Cardiac muscle cell (in vitro differentiated cells and primary cell): ENCODE data around the gene MTHFSD. TPM values are rescaled to one million over a fixed set of nuclear protein-coding genes. Genes with fewer than 3 reads are reported as not detected.

ENCODE experiments used
- DNase-seq, 2 donors: peaks; one replicate each; pipeline versions ENCODE4 v3.0.0 to v3.0.0-alpha.2; 2010 to 2017; ENCODE audit warnings: low read depth in 1 of 2, low spot score in 1 of 2
- H3K27ac ChIP-seq: fragments of 200-600 bp; sonication (generic); 2 replicates; pipeline ENCODE4 v1.5.1; 2016
- H3K27me3 ChIP-seq: fragments of 200-600 bp; sonication (generic); 2 replicates; pipeline ENCODE4 v1.6.0; 2016; ENCODE audit warnings: control low read depth
- H3K36me3 ChIP-seq: fragments of 200-600 bp; sonication (generic); 2 replicates; pipeline ENCODE4 v1.5.1; 2016; ENCODE audit warnings: control low read depth
- H3K4me1 ChIP-seq: fragments of 200-600 bp; sonication (generic); 2 replicates; pipeline ENCODE4 v1.8.1; 2017; ENCODE audit warnings: low read depth, mild to moderate bottlenecking, mixed run types
- H3K4me3 ChIP-seq: fragments of 200-600 bp; sonication (generic); 2 replicates; pipeline ENCODE4 v1.5.1; 2016; ENCODE audit warnings: mild to moderate bottlenecking
- H3K9me3 ChIP-seq: fragments of 200-600 bp; sonication (generic); 2 replicates; pipeline ENCODE4 v1.5.1; 2017; ENCODE audit warnings: low read depth, mild to moderate bottlenecking, control low read depth
- polyA plus RNA-seq: library from polyadenylated mRNA; unstranded; fragments of >200 nt; fragmentation: Nextera tagmentation; extraction: Ambion mirVana; gene quantifications from 2 replicates; pipeline ENCODE4 v1.2.1, GENCODE V29; 2016
- total RNA-seq: library from RNA; depleted of rRNA; stranded (reverse); fragments of >200 nt; gene quantifications from 2 replicates; pipeline ENCODE4 v1.2.3, GENCODE V29; 2016
- TF ChIP-seq, protein P1 (sequence below): IDR thresholded peaks from 2 replicates; pipeline ENCODE4 v1.5.1; 2012; ENCODE audit warnings: low read depth, mild to moderate bottlenecking, low read length

Gene MTHFSD
- total and polyA plus RNA-seq, 2 experiments from 2014 or later, result 23.0 to 36.0 TPM

DNA sequence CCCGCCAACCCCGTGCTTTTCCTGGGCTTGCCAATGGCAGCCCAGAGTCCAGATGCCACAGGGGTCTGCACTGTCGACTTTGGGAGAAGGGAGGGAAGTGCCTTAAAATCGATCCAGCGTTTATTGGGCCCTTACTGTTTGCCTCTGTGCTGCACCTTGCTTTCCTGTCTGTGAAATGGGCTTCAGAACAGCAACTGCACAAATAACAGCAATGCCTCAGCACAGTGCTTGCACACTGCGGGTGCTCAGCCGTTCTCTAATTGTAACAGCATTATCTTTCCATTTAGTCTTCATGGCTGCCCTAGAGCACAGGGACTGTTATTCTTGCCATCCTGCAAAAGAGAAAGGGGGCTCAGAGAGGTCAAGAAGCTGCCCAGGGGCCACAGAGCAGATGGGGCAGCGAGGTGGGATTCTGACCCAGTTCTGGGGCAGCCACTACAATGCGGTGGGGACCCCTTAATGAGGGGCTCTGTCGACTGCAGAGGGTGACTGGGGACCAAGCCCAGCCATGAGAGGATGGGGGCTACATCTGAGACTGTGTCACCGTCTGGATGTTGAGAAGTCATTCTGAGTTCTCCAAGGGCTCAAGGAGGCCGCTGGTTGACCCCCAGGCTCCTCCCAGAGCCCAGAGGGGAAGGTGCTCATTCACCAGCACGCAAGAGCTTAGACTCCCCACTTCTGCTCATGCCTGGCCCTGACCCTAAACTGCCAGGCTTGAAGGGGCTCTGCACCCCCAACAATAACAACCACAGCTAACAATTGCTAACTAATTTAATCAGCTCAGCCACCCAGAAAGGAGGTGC, 54.1 kb downstream of the MTHFSD start:
- Histone ChIP-seq H3K4me3 (no peak overlapping the region), H3K27ac (no peak overlapping the region), H3K36me3 (no peaks in the 10 kb centered on the region), H3K27me3 (peaks cover 100% of the 10 kb centered on the region), H3K9me3 (no peaks in the 10 kb centered on the region), H3K4me1 (peaks cover 14% of the 10 kb centered on the region)
- TF ChIP-seq, protein P1, sequence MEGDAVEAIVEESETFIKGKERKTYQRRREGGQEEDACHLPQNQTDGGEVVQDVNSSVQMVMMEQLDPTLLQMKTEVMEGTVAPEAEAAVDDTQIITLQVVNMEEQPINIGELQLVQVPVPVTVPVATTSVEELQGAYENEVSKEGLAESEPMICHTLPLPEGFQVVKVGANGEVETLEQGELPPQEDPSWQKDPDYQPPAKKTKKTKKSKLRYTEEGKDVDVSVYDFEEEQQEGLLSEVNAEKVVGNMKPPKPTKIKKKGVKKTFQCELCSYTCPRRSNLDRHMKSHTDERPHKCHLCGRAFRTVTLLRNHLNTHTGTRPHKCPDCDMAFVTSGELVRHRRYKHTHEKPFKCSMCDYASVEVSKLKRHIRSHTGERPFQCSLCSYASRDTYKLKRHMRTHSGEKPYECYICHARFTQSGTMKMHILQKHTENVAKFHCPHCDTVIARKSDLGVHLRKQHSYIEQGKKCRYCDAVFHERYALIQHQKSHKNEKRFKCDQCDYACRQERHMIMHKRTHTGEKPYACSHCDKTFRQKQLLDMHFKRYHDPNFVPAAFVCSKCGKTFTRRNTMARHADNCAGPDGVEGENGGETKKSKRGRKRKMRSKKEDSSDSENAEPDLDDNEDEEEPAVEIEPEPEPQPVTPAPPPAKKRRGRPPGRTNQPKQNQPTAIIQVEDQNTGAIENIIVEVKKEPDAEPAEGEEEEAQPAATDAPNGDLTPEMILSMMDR, result no peak
- no peak for DNase-seq

DNA sequence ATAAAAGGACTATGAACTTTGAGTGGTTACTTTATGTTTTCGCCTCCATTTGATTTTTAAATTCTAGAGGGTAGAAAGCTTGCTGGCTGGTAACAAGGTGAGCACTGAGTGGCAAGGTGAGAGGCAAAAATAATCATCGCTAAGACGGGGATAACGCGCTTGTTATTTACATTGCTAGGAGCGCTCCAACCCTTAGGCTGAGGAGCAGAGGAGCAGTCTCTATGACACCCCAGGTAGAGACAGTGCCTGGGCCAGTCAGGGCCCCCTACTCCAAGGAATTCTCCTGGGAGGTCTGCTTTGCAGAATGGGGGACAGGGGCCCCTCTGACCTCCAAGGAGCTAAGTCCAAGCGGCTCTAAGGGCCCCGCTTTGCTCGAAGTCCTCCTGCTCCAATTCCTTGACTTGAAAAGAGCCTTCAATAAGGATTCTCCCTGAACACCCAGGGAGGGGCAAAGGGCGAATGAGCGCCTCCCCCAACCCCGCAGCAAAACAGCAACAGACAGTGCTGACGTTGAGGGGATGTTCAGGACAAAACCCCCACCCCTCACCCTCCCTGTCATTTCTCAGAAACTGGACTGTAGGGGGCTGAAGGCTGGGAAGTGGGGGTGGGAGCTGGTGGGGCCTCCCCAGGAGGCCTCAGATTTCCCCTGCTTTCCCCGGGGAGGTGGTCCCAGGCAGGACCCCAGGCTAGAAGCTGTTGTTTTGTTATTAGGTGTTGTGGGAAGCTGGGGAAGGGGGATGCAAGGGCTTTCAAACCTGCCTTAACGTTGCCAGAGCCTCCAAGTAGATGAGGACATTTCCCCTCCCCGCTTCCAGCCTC, 54.9 kb downstream of the MTHFSD start:
- Histone ChIP-seq H3K36me3 (no peaks in the 10 kb centered on the region), H3K4me1 (peaks cover 14% of the 10 kb centered on the region), H3K4me3 (no peak overlapping the region), H3K27ac (no peak overlapping the region), H3K27me3 (peaks cover 100% of the 10 kb centered on the region), H3K9me3 (no peaks in the 10 kb centered on the region)
- DNase-seq, result no peak
- TF ChIP-seq, protein P1, result no peak

DNA sequence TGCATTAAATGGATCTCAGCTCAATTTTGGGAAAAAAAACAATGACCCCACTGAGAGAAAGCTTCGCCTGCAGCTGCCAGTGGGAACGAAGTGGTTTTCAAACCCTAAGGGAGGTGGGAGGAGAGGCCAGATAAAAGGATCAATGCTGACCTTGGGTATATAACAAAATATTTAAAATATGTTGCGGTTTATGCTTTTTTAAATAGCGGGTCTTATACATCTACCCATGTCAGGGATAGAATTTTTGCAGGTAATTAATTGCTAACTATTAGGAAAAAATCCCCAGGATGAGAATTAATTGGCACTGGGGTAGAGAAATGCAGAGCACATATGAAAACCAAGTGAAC, 55.6 kb downstream of the MTHFSD start:
- H3K27ac ChIP-seq, result no peak overlapping the region
- no peaks in the 10 kb centered on the region for H3K9me3 ChIP-seq
- TF ChIP-seq, protein P1, result no peak
- no peak for DNase-seq
- H3K27me3 ChIP-seq, result peaks cover 100% of the 10 kb centered on the region
- H3K36me3 ChIP-seq, result no peaks in the 10 kb centered on the region
- H3K4me1 ChIP-seq, result peaks cover 14% of the 10 kb centered on the region
- no peak overlapping the region for H3K4me3 ChIP-seq

DNA sequence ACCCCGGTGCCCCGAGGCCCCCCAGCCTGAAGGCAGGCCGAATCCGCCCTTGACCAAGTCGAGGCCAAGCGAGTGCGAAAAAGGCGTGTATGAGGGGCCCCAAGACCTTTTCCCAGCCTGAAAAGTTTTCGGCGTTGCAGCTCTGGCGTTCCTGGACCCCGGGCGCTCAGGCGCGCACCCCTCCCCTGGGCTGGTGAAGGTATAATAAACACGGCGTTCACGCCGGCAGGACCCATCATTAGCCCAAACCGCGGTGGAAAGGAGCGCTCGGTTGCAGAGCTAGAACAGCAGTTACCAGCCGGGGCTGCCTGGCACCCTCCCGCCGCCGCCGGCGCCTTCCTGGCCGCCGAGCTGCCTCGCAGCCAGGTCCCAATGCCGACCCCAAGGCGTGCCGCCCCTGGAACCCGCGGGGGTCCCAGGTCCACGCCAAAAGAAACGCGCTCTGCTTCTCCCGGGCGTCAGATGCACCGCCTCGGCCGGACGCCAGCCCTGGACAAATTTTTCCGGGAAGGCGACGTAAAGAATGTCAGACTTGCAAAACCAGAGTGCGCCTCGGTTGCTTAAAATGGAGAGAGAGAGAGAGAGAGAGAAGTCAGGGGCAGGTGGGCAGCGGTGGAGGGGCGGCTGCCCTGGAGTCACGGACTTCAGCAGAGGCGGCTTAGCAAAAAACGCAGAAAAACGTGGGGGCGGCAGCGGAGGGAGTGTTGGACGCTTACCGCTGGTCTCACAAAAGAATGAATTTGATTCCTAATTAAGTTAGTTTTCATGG, 56.2 kb downstream of the MTHFSD start:
- no peaks in the 10 kb centered on the region for H3K9me3 ChIP-seq
- H3K27ac ChIP-seq, result no peak overlapping the region
- DNase-seq, result peak in 1 of 2 donors; percentile 57
- no peak overlapping the region for H3K4me3 ChIP-seq
- peaks cover 14% of the 10 kb centered on the region for H3K4me1 ChIP-seq
- peaks cover 100% of the 10 kb centered on the region for H3K27me3 ChIP-seq
- no peaks in the 10 kb centered on the region for H3K36me3 ChIP-seq
- TF ChIP-seq, protein P1, result no peak

DNA sequence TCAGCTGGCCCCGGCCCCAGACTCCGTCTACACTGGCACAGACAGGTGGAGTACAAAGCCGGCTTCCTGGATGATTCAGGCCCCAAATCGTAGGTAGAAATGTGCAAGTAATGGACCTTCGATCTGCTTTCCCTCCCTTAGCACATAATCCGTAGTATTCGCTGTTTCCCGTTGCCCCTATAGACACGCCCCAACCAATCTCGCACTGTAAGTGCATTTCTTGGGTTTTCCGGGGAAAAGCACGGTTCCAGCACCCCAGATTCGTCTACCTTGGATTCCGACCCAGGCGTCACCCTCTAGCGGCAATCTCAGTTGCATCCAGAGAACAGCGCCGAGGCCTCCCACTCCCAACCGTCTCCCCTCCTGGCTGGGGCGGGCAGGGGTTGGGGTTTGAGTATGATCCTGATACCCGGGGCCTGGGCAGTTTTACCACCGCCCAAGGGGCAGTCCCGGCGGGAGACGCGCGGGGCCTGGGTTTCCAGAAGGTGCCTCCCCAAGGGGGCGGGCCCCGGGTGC, 56.8 kb downstream of the MTHFSD start:
- Histone ChIP-seq H3K9me3 (no peaks in the 10 kb centered on the region), H3K36me3 (no peaks in the 10 kb centered on the region), H3K27me3 (peaks cover 100% of the 10 kb centered on the region), H3K4me3 (no peak overlapping the region), H3K27ac (no peak overlapping the region), H3K4me1 (peaks cover 14% of the 10 kb centered on the region)
- no peak for DNase-seq
- TF ChIP-seq, protein P1, result peak; percentile 6
